Astrocyte (in vitro differentiated cells and primary cell): ENCODE results near the gene SLC24A4. TPM values are rescaled to one million over a fixed set of nuclear protein-coding genes. Genes with fewer than 3 reads are reported as not detected.

Experiments
- DNase-seq: peaks from one replicate; pipeline ENCODE4 v3.0.0-alpha.2; 2010; ENCODE audit warnings: low read depth
- FAIRE-seq: peaks from 2 replicates; lab custom pipeline; 2011; peaks lifted over from hg19 to GRCh38; lab: Jason Lieb, UNC
- H2AFZ ChIP-seq: 2 replicates; pipeline ENCODE4 v1.6.0; 2012; ENCODE audit warnings: low read depth, low read length, inconsistent platforms
- H3K27ac ChIP-seq: 2 replicates; pipeline ENCODE4 v1.5.1; 2011; ENCODE audit warnings: low read depth, low read length, inconsistent platforms
- H3K27me3 ChIP-seq: 2 replicates; pipeline ENCODE4 v1.6.0; 2011; ENCODE audit warnings: low read length, inconsistent platforms; ENCODE audit not compliant: insufficient read depth
- H3K36me3 ChIP-seq: 2 replicates; pipeline ENCODE4 v1.5.1; 2011; ENCODE audit warnings: low read length, inconsistent platforms; ENCODE audit not compliant: insufficient read depth
- H3K4me1 ChIP-seq: 2 replicates; pipeline ENCODE4 v1.5.1; 2011; ENCODE audit warnings: low read length, inconsistent platforms; ENCODE audit not compliant: insufficient read depth
- H3K4me2 ChIP-seq: 2 replicates; pipeline ENCODE4 v1.6.0; 2012; ENCODE audit warnings: low read length, inconsistent platforms
- H3K4me3 ChIP-seq: 2 replicates; pipeline ENCODE4 v1.5.1; 2011; ENCODE audit warnings: low read depth, mild to moderate bottlenecking, low read length, inconsistent platforms; ENCODE audit not compliant: insufficient read depth
- H3K79me2 ChIP-seq: 2 replicates; pipeline ENCODE4 v1.6.0; 2012; ENCODE audit warnings: mild to moderate bottlenecking, low read length, inconsistent platforms; ENCODE audit not compliant: insufficient read depth
- H3K9ac ChIP-seq: 2 replicates; pipeline ENCODE4 v1.6.0; 2012; ENCODE audit warnings: mild to moderate bottlenecking, low read length, inconsistent platforms
- H3K9me3 ChIP-seq: 2 replicates; pipeline ENCODE4 v1.5.1; 2012; ENCODE audit warnings: low read depth, mild to moderate bottlenecking, low read length, inconsistent platforms; ENCODE audit not compliant: insufficient read depth
- H4K20me1 ChIP-seq: 2 replicates; pipeline ENCODE4 v1.6.0; 2012; ENCODE audit warnings: low read length, inconsistent platforms; ENCODE audit not compliant: insufficient read depth
- H3K27ac Mint-ChIP-seq: one replicate; pipeline ENCODE4 v1.8.0; 2021; ENCODE audit warnings: mild to moderate bottlenecking, mixed read lengths; ENCODE audit not compliant: unreplicated experiment
- H3K27me3 Mint-ChIP-seq: one replicate; pipeline ENCODE4 v1.8.0; 2021; ENCODE audit warnings: low read depth, mixed read lengths; ENCODE audit not compliant: unreplicated experiment
- H3K36me3 Mint-ChIP-seq: one replicate; pipeline ENCODE4 v1.8.0; 2021; ENCODE audit warnings: low read depth, mixed read lengths; ENCODE audit not compliant: unreplicated experiment
- H3K4me1 Mint-ChIP-seq: one replicate; pipeline ENCODE4 v1.8.0; 2021; ENCODE audit warnings: low read depth, mixed read lengths; ENCODE audit not compliant: unreplicated experiment
- H3K4me3 Mint-ChIP-seq: one replicate; pipeline ENCODE4 v1.8.0; 2021; ENCODE audit warnings: mild to moderate bottlenecking, moderate library complexity, mixed read lengths; ENCODE audit not compliant: unreplicated experiment
- H3K9me3 Mint-ChIP-seq: one replicate; pipeline ENCODE4 v1.8.0; 2021; ENCODE audit warnings: mild to moderate bottlenecking, mixed read lengths; ENCODE audit not compliant: unreplicated experiment
- CTCF ChIP-seq: IDR thresholded peaks from 2 replicates; pipeline ENCODE4 v1.5.1; 2011; ENCODE audit warnings: low read depth, mild to moderate bottlenecking, inconsistent platforms, low read length, moderate library complexity; ENCODE audit not compliant: insufficient read depth
- EZH2 ChIP-seq: IDR thresholded peaks from 2 replicates; pipeline ENCODE4 v1.6.1; 2012; ENCODE audit warnings: mild to moderate bottlenecking, low read length, inconsistent platforms; ENCODE audit not compliant: insufficient read depth
- total RNA-seq: library from RNA; stranded (reverse); gene quantifications from 2 replicates; pipeline ENCODE4 v1.2.1, GENCODE V29; 2021

SLC24A4 gene
- total RNA-seq, 1 donor from 2014 or later, result not detected

GRCh38 chr14:92521058-92521415 lies 198.1 kb downstream of the SLC24A4 start:
- H3K36me3 Mint-ChIP-seq, result peaks cover 14% of the 10 kb centered on the region
- Histone ChIP-seq H3K9ac (no peak overlapping the region), H3K4me2 (no peak overlapping the region), H3K27ac (no peak overlapping the region), H3K4me3 (no peak overlapping the region), H3K36me3 (no peaks in the 10 kb centered on the region), H3K4me1 (no peaks in the 10 kb centered on the region), H2AFZ (no peak overlapping the region), H3K79me2 (peaks cover 77% of the 10 kb centered on the region), H3K27me3 (no peaks in the 10 kb centered on the region), H4K20me1 (peaks cover 75% of the 10 kb centered on the region), H3K9me3 (no peaks in the 10 kb centered on the region)
- no peaks in the 10 kb centered on the region for H3K27me3 Mint-ChIP-seq
- no peak overlapping the region for H3K27ac Mint-ChIP-seq
- DNase-seq, result no peak
- H3K4me1 Mint-ChIP-seq, result no peaks in the 10 kb centered on the region
- FAIRE-seq, result no peak
- no peak overlapping the region for H3K4me3 Mint-ChIP-seq
- no peaks in the 10 kb centered on the region for H3K9me3 Mint-ChIP-seq
- no peak for TF ChIP-seq CTCF
- no peak for TF ChIP-seq EZH2

GRCh38 chr14:92523752-92524151 lies 200.8 kb downstream of the SLC24A4 start:
- no peaks in the 10 kb centered on the region for H3K36me3 ChIP-seq
- H3K9me3 ChIP-seq, result no peaks in the 10 kb centered on the region
- no peak for DNase-seq
- H3K4me3 ChIP-seq, result no peak overlapping the region
- no peak overlapping the region for H3K4me2 ChIP-seq
- H3K9me3 Mint-ChIP-seq, result no peaks in the 10 kb centered on the region
- H3K27ac ChIP-seq, result no peak overlapping the region
- peaks cover 57% of the 10 kb centered on the region for H4K20me1 ChIP-seq
- H3K4me3 Mint-ChIP-seq, result no peak overlapping the region
- no peaks in the 10 kb centered on the region for H3K4me1 ChIP-seq
- TF ChIP-seq EZH2 (no peak), CTCF (no peak)
- H3K4me1 Mint-ChIP-seq, result no peaks in the 10 kb centered on the region
- no peak for FAIRE-seq
- no peaks in the 10 kb centered on the region for H3K27me3 ChIP-seq
- no peak overlapping the region for H3K9ac ChIP-seq
- peaks cover 14% of the 10 kb centered on the region for H3K36me3 Mint-ChIP-seq
- no peak overlapping the region for H2AFZ ChIP-seq
- no peaks in the 10 kb centered on the region for H3K27me3 Mint-ChIP-seq
- peaks cover 59% of the 10 kb centered on the region for H3K79me2 ChIP-seq
- H3K27ac Mint-ChIP-seq, result no peak overlapping the region

GRCh38 chr14:92524602-92525185 lies 201.7 kb downstream of the SLC24A4 start:
- no peak overlapping the region for H3K4me2 ChIP-seq
- H3K36me3 ChIP-seq, result no peaks in the 10 kb centered on the region
- DNase-seq (no peak), FAIRE-seq (no peak)
- H3K4me1 ChIP-seq, result no peaks in the 10 kb centered on the region
- H3K79me2 ChIP-seq, result peaks cover 53% of the 10 kb centered on the region
- Mint-ChIP-seq H3K4me1 (peaks cover under 1% of the 10 kb centered on the region), H3K36me3 (peaks cover 14% of the 10 kb centered on the region), H3K27ac (no peak overlapping the region), H3K4me3 (no peak overlapping the region), H3K9me3 (no peaks in the 10 kb centered on the region), H3K27me3 (no peaks in the 10 kb centered on the region)
- no peak overlapping the region for H3K4me3 ChIP-seq
- H3K27ac ChIP-seq, result no peak overlapping the region
- no peak overlapping the region for H3K9ac ChIP-seq
- peaks cover 48% of the 10 kb centered on the region for H4K20me1 ChIP-seq
- H2AFZ ChIP-seq, result no peak overlapping the region
- H3K9me3 ChIP-seq, result no peaks in the 10 kb centered on the region
- no peak for TF ChIP-seq CTCF
- TF ChIP-seq EZH2, result no peak
- no peaks in the 10 kb centered on the region for H3K27me3 ChIP-seq
